ELF-1 (cell line): ENCODE results near the gene PHKB.
"Not testable (repeated sequence)": the region's sequence is repeated elsewhere in the genome, so short reads cannot be mapped to it uniquely, and the experiment has no call there.

Experiments used
- DNase-seq: peaks from one replicate; pipeline ENCODE4 v3.0.0-alpha.2; 2016; ENCODE audit warnings: low read depth, low spot score

PHKB gene

GRCh38 chr16:47504599-47504998 lies 43.5 kb downstream of the PHKB start:
- no peak for DNase-seq

- no peak for DNase-seq
Measured at GRCh38 chr16:47506800-47507199, 45.7 kb downstream of the PHKB start.

GRCh38 chr16:47507701-47508100 lies 46.6 kb downstream of the PHKB start:
- no peak for DNase-seq

- DNase-seq, result no peak
Measured at GRCh38 chr16:47511882-47512281, 50.8 kb downstream of the PHKB start.

GRCh38 chr16:47519037-47519436 lies 57.9 kb downstream of the PHKB start:
- DNase-seq, result no peak

GRCh38 chr16:47519546-47519945 lies 58.4 kb downstream of the PHKB start:
- no peak for DNase-seq

GRCh38 chr16:47519996-47520679 lies 59.0 kb downstream of the PHKB start:
- DNase-seq, result no peak

GRCh38 chr16:47523342-47524006 lies 62.3 kb downstream of the PHKB start:
- no peak for DNase-seq

- no peak for DNase-seq
Measured at GRCh38 chr16:47524007-47524405, 62.9 kb downstream of the PHKB start.

- no peak for DNase-seq
Measured at GRCh38 chr16:47528431-47528830, 67.3 kb downstream of the PHKB start.

GRCh38 chr16:47533744-47534292 lies 72.7 kb downstream of the PHKB start:
- no peak for DNase-seq

- peak; percentile 40 for DNase-seq
Measured at GRCh38 chr16:47538472-47538871, 77.3 kb downstream of the PHKB start.

- DNase-seq, result not testable (repeated sequence)
Measured at GRCh38 chr16:47539707-47540670, 78.9 kb downstream of the PHKB start.

- DNase-seq, result not testable (repeated sequence)
Measured at GRCh38 chr16:47541135-47541534, 80.0 kb downstream of the PHKB start.

GRCh38 chr16:47544255-47544654 lies 83.1 kb downstream of the PHKB start:
- DNase-seq, result not testable (repeated sequence)

- DNase-seq, result not testable (repeated sequence)
Measured at GRCh38 chr16:47551185-47551584, 90.1 kb downstream of the PHKB start.

- DNase-seq, result not testable (repeated sequence)
Measured at GRCh38 chr16:47551767-47552166, 90.6 kb downstream of the PHKB start.

- DNase-seq, result no peak
Measured at GRCh38 chr16:47553853-47554564, 92.9 kb downstream of the PHKB start.

- not testable (repeated sequence) for DNase-seq
Measured at GRCh38 chr16:47554587-47554986, 93.5 kb downstream of the PHKB start.

- no peak for DNase-seq
Measured at GRCh38 chr16:47561286-47561685, 100.2 kb downstream of the PHKB start.

GRCh38 chr16:47562366-47562765 lies 101.2 kb downstream of the PHKB start:
- DNase-seq, result no peak
